HG02885 (cell line): ENCODE results near the gene TNNI3K.

Source experiments
- ATAC-seq: cut with Tn5 transposase; IDR thresholded peaks from one replicate; pipeline ENCODE4 v1.9.1; 2021; ENCODE audit warnings: mild to moderate bottlenecking; ENCODE audit not compliant: unreplicated experiment, poor library complexity

TNNI3K gene

GRCh38 chr1:74429580-74429979, 194.4 kb downstream of the TNNI3K start:
- no peak for ATAC-seq

- no peak for ATAC-seq
Observed at GRCh38 chr1:74430342-74430934, 195.3 kb downstream of the TNNI3K start.

- no peak for ATAC-seq
Observed at GRCh38 chr1:74431531-74431930, 196.3 kb downstream of the TNNI3K start.

GRCh38 chr1:74432325-74432724, 197.1 kb downstream of the TNNI3K start:
- ATAC-seq, result no peak

GRCh38 chr1:74434321-74434720, 199.1 kb downstream of the TNNI3K start:
- no peak for ATAC-seq

- no peak for ATAC-seq
Observed at GRCh38 chr1:74436078-74436477, 200.9 kb downstream of the TNNI3K start.

GRCh38 chr1:74437035-74437434, 201.8 kb downstream of the TNNI3K start:
- ATAC-seq, result no peak

- no peak for ATAC-seq
Observed at GRCh38 chr1:74452035-74452434, 216.8 kb downstream of the TNNI3K start.

GRCh38 chr1:74453277-74453676, 218.1 kb downstream of the TNNI3K start:
- no peak for ATAC-seq

- no peak for ATAC-seq
Observed at GRCh38 chr1:74455390-74455789, 220.2 kb downstream of the TNNI3K start.

- ATAC-seq, result no peak
Observed at GRCh38 chr1:74457253-74457652, 222.1 kb downstream of the TNNI3K start.

- peak; percentile 78 for ATAC-seq
Observed at GRCh38 chr1:74463333-74463988, 228.3 kb downstream of the TNNI3K start.

GRCh38 chr1:74464037-74464436, 228.8 kb downstream of the TNNI3K start:
- no peak for ATAC-seq

- ATAC-seq, result no peak
Observed at GRCh38 chr1:74465193-74465681, 230.1 kb downstream of the TNNI3K start.

GRCh38 chr1:74467786-74468377, 232.7 kb downstream of the TNNI3K start:
- no peak for ATAC-seq

- peak; percentile 65 for ATAC-seq
Observed at GRCh38 chr1:74468982-74469603, 233.9 kb downstream of the TNNI3K start.

- no peak for ATAC-seq
Observed at GRCh38 chr1:74470251-74470650, 235.1 kb downstream of the TNNI3K start.

GRCh38 chr1:74470936-74471335, 235.7 kb downstream of the TNNI3K start:
- ATAC-seq, result no peak

- ATAC-seq, result no peak
Observed at GRCh38 chr1:74471470-74471869, 236.3 kb downstream of the TNNI3K start.

GRCh38 chr1:74474585-74474984, 239.4 kb downstream of the TNNI3K start:
- no peak for ATAC-seq

GRCh38 chr1:74478979-74479378, 243.8 kb downstream of the TNNI3K start:
- ATAC-seq, result no peak
